A673 (cell line): Measurements from ENCODE around the gene SMARCA4. TPM values are rescaled to one million over a fixed set of nuclear protein-coding genes. Genes with fewer than 3 reads are reported as not detected.

Experiments used
- BruUV-seq: library from RNA; stranded (reverse); fragments of 400-500 nt; replicated peaks from 2 replicates; lab custom pipeline; 2021; lab: Mats Ljungman, UMichigan
- CTCF ChIA-PET: fragments of 300-600 bp; sonication (Branson Sonifier 250); formaldehyde crosslinking; loops from one replicate; lab custom pipeline; 2022; ENCODE audit warnings: antibody characterized with exemption; lab: Charles Lee
- POLR2A ChIA-PET: fragments of 300-600 bp; sonication (Branson Sonifier 250); formaldehyde crosslinking; loops from one replicate; lab custom pipeline; 2022; ENCODE audit warnings: antibody characterized with exemption; ENCODE audit not compliant: low non-redundant PET; lab: Charles Lee
- DNase-seq: peaks from one replicate; pipeline ENCODE4 v3.0.0-alpha.2; 2015; ENCODE audit warnings: low spot score
- H3K27ac ChIP-seq: fragments of 200-600 bp; sonication (generic); 2 replicates; pipeline ENCODE4 v1.5.1; 2016; ENCODE audit warnings: mixed run types, low read depth, mild to moderate bottlenecking, mixed read lengths, antibody characterized with exemption, low read length; ENCODE audit not compliant: poor library complexity, severe bottlenecking
- H3K27me3 ChIP-seq: fragments of 200-600 bp; sonication (generic); replicated peaks from 2 replicates; pipeline ENCODE4 v1.6.1; 2017; ENCODE audit warnings: mixed run types, low read depth, mild to moderate bottlenecking, mixed read lengths, antibody characterized with exemption, low read length; ENCODE audit not compliant: insufficient read depth, poor library complexity
- H3K36me3 ChIP-seq: fragments of 200-600 bp; sonication (generic); 2 replicates; pipeline ENCODE4 v1.6.1; 2016; ENCODE audit warnings: mixed run types, mild to moderate bottlenecking, mixed read lengths, antibody characterized with exemption, low read length; ENCODE audit not compliant: insufficient read depth, poor library complexity, severe bottlenecking
- H3K4me1 ChIP-seq: fragments of 200-600 bp; sonication (generic); 2 replicates; pipeline ENCODE4 v1.6.1; 2017; ENCODE audit warnings: mixed run types, mild to moderate bottlenecking, mixed read lengths, antibody characterized with exemption, low read length; ENCODE audit not compliant: insufficient read depth, poor library complexity, severe bottlenecking
- H3K4me3 ChIP-seq: fragments of 200-600 bp; sonication (generic); 2 replicates; pipeline ENCODE4 v1.5.1; 2016; ENCODE audit warnings: low read depth, mixed run types, mild to moderate bottlenecking, mixed read lengths, low read length; ENCODE audit not compliant: poor library complexity, severe bottlenecking
- H3K9me3 ChIP-seq: fragments of 200-600 bp; sonication (generic); 2 replicates; pipeline ENCODE4 v1.6.1; 2016; ENCODE audit warnings: mixed run types, low read depth, mild to moderate bottlenecking, mixed read lengths, antibody characterized with exemption, low read length; ENCODE audit not compliant: poor library complexity, severe bottlenecking
- EZH2 ChIP-seq: fragments of 200-600 bp; sonication (generic); IDR thresholded peaks from 2 replicates; pipeline ENCODE4 v1.6.1; 2017; ENCODE audit warnings: borderline replicate concordance, low read depth, mild to moderate bottlenecking, mixed read lengths, antibody characterized with exemption, low read length; ENCODE audit not compliant: poor library complexity, severe bottlenecking
- intact Hi-C: fragments of 100-400 bp; cut with micrococcal nuclease; formaldehyde crosslinking; loops from one replicate; pipeline ENCODE4 v1.10.0; 2022; ENCODE audit not compliant: unreplicated experiment
- total RNA-seq: library from RNA; stranded (reverse); gene quantifications from 2 replicates; pipeline ENCODE4 v1.2.3, GENCODE V29; 2021
- TF ChIP-seq, protein P1 (sequence below): fragments of 300-800, 200-600 bp; sonication (generic); conservative IDR thresholded peaks from 2 replicates; pipeline ENCODE4 v1.5.1; 2017; ENCODE audit warnings: low read depth, mild to moderate bottlenecking, antibody characterized with exemption, low read length, moderate library complexity, mixed read lengths

Gene SMARCA4
- total RNA-seq, 1 experiment from 2014 or later = 307 TPM

DNA sequence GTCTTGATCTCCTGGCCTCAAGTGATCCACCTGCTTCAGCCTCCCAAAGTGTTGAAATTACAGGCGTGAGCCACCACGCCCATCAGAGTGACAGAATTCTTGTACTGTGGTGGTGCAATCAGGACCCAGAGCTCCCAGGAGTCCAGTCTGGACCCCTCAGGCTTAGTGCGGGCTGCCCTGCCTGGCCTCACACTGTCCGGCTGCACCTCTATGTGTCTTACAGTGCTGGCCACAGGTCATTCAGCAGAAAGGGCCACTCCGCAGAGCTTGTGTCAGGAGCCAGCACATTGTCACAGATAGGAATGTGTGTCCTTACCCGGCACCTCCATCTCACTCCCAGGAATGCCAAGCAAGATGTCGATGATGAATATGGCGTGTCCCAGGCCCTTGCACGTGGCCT is 49.2 kb downstream of the SMARCA4 start:
- no peak for TF ChIP-seq EZH2
- TF ChIP-seq, protein P1, sequence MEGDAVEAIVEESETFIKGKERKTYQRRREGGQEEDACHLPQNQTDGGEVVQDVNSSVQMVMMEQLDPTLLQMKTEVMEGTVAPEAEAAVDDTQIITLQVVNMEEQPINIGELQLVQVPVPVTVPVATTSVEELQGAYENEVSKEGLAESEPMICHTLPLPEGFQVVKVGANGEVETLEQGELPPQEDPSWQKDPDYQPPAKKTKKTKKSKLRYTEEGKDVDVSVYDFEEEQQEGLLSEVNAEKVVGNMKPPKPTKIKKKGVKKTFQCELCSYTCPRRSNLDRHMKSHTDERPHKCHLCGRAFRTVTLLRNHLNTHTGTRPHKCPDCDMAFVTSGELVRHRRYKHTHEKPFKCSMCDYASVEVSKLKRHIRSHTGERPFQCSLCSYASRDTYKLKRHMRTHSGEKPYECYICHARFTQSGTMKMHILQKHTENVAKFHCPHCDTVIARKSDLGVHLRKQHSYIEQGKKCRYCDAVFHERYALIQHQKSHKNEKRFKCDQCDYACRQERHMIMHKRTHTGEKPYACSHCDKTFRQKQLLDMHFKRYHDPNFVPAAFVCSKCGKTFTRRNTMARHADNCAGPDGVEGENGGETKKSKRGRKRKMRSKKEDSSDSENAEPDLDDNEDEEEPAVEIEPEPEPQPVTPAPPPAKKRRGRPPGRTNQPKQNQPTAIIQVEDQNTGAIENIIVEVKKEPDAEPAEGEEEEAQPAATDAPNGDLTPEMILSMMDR = no peak
- H3K27me3 ChIP-seq = no peaks in the 10 kb centered on the region
- intact Hi-C loops = no loop called here
- H3K36me3 ChIP-seq = peaks cover 71% of the 10 kb centered on the region
- H3K27ac ChIP-seq = no peak overlapping the region
- H3K4me1 ChIP-seq = no peaks in the 10 kb centered on the region
- ChIA-PET POLR2A (no interaction called here), CTCF (interaction anchor here (0.7 kb wide), 1 partner anchor 68 kb away, joined by 3 read pairs; no protein-coding TSS in a partner anchor)
- no TSS peak for BruUV-seq
- H3K9me3 ChIP-seq = no peaks in the 10 kb centered on the region
- DNase-seq = no peak
- no peak overlapping the region for H3K4me3 ChIP-seq

DNA sequence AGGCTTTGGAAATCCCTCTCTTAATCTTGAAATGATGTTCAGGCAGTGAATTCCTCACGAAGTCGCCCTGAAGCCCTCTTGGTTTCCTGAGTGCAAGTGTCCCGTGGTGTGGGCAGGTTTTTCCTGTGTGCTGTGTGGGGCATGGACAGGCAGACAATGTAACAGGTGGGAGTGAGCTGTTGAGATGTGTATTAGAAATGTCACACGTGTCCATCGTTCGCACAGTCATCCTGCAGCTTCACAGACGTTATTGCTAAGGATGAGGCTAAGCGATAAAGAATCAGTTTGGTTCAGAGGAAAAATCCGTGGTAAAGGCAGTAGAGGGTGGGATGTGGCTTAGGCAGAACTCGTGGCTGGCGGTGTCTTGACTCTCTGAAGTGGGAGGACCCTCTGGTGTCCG is 51.7 kb downstream of the SMARCA4 start:
- BruUV-seq = no TSS peak
- TF ChIP-seq EZH2 = no peak
- TF ChIP-seq, protein P1 = no peak

DNA sequence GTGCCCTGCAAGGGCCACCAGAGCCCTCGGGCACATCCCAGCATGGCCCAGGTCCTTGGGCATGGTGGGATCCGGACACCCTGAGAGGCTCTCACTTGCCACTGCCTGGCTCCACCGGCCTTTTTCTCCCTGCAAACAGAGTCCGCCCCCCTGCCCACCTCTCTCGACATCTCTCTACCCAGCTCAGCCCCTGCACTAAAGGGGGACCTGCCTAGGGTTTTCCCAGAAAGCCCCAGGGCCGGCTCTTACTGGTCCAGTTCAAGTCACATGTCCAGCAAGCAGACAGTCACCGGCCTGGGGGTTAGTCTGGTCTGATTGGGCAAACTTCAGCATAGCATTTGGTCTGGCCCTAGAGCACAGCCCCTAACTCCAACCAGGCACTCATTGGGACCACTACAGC is 52.9 kb downstream of the SMARCA4 start:
- intact Hi-C loops = no loop called here
- H3K4me1 ChIP-seq = no peaks in the 10 kb centered on the region
- H3K4me3 ChIP-seq = no peak overlapping the region
- peaks cover 85% of the 10 kb centered on the region for H3K36me3 ChIP-seq
- no TSS peak for BruUV-seq
- CTCF ChIA-PET = no interaction called here
- no peak for TF ChIP-seq EZH2
- TF ChIP-seq, protein P1 = no peak
- no peaks in the 10 kb centered on the region for H3K27me3 ChIP-seq
- POLR2A ChIA-PET = no interaction called here
- no peak for DNase-seq
- H3K27ac ChIP-seq = no peak overlapping the region
- no peaks in the 10 kb centered on the region for H3K9me3 ChIP-seq

More for the DNA sequence above, 51.7 kb downstream of the SMARCA4 start:
- POLR2A ChIA-PET = no interaction called here
- Histone ChIP-seq H3K36me3 (peaks cover 84% of the 10 kb centered on the region), H3K27me3 (no peaks in the 10 kb centered on the region), H3K9me3 (no peaks in the 10 kb centered on the region), H3K4me3 (no peak overlapping the region), H3K4me1 (no peaks in the 10 kb centered on the region), H3K27ac (no peak overlapping the region)
- DNase-seq = no peak
- intact Hi-C loops = no loop called here
- CTCF ChIA-PET = no interaction called here
